ENCODE data around the gene RHCE.
"Not testable (repeated sequence)": the region's sequence is repeated elsewhere in the genome, so short reads cannot be mapped to it uniquely, and the experiment has no call there.

DNA sequence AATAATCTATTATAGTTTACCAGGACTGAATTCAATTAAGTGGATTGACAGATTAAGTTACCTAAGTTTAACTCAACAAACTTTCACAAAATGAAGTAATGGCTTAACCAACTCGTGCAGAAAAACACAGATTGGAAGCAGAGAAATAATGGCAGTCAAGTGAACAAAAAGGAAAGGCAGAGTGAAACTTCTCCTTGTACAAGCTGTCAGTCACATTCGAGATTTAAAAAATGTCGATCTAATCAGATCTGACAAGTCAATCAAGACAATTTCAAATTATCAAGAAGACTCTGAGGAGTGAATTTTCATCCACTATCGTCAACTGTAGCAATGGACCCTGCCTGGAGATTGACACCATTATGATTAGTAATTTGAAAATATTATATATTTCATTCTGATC lies 3.3 kb downstream of the RHCE start:
- TF ChIP-seq, protein P1, sequence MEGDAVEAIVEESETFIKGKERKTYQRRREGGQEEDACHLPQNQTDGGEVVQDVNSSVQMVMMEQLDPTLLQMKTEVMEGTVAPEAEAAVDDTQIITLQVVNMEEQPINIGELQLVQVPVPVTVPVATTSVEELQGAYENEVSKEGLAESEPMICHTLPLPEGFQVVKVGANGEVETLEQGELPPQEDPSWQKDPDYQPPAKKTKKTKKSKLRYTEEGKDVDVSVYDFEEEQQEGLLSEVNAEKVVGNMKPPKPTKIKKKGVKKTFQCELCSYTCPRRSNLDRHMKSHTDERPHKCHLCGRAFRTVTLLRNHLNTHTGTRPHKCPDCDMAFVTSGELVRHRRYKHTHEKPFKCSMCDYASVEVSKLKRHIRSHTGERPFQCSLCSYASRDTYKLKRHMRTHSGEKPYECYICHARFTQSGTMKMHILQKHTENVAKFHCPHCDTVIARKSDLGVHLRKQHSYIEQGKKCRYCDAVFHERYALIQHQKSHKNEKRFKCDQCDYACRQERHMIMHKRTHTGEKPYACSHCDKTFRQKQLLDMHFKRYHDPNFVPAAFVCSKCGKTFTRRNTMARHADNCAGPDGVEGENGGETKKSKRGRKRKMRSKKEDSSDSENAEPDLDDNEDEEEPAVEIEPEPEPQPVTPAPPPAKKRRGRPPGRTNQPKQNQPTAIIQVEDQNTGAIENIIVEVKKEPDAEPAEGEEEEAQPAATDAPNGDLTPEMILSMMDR (conservative IDR thresholded peaks at IDR 0.05; ENCODE audit: low read depth in 2 of 2), result not testable (repeated sequence)
- not testable (repeated sequence) for TF ChIP-seq POLR2AphosphoS5 (IDR thresholded peaks at IDR 0.05; ENCODE audit: low read depth); EZH2 (IDR thresholded peaks at IDR 0.05; ENCODE audit: low read depth, unreplicated experiment); EZH2phosphoT487 (IDR thresholded peaks at IDR 0.05; ENCODE audit: unreplicated experiment); JUNB (IDR thresholded peaks at IDR 0.05; ENCODE audit: unreplicated experiment); NANOG (IDR thresholded peaks at IDR 0.05; ENCODE audit: borderline replicate concordance); ZNF114 (CRISPR knock-in tag; IDR thresholded peaks at IDR 0.05); CREB1 (CRISPR knock-in tag; IDR thresholded peaks at IDR 0.05; ENCODE audit: low read depth); STAT1 (IDR thresholded peaks at IDR 0.05; ENCODE audit: unreplicated experiment); ZNF331 (CRISPR knock-in tag; IDR thresholded peaks at IDR 0.05; ENCODE audit: low read depth)
- TF ChIP-seq, protein P2, sequence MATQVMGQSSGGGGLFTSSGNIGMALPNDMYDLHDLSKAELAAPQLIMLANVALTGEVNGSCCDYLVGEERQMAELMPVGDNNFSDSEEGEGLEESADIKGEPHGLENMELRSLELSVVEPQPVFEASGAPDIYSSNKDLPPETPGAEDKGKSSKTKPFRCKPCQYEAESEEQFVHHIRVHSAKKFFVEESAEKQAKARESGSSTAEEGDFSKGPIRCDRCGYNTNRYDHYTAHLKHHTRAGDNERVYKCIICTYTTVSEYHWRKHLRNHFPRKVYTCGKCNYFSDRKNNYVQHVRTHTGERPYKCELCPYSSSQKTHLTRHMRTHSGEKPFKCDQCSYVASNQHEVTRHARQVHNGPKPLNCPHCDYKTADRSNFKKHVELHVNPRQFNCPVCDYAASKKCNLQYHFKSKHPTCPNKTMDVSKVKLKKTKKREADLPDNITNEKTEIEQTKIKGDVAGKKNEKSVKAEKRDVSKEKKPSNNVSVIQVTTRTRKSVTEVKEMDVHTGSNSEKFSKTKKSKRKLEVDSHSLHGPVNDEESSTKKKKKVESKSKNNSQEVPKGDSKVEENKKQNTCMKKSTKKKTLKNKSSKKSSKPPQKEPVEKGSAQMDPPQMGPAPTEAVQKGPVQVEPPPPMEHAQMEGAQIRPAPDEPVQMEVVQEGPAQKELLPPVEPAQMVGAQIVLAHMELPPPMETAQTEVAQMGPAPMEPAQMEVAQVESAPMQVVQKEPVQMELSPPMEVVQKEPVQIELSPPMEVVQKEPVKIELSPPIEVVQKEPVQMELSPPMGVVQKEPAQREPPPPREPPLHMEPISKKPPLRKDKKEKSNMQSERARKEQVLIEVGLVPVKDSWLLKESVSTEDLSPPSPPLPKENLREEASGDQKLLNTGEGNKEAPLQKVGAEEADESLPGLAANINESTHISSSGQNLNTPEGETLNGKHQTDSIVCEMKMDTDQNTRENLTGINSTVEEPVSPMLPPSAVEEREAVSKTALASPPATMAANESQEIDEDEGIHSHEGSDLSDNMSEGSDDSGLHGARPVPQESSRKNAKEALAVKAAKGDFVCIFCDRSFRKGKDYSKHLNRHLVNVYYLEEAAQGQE (IDR thresholded peaks at IDR 0.05; ENCODE audit: unreplicated experiment), result not testable (repeated sequence)
- TF ChIP-seq, protein P3, sequence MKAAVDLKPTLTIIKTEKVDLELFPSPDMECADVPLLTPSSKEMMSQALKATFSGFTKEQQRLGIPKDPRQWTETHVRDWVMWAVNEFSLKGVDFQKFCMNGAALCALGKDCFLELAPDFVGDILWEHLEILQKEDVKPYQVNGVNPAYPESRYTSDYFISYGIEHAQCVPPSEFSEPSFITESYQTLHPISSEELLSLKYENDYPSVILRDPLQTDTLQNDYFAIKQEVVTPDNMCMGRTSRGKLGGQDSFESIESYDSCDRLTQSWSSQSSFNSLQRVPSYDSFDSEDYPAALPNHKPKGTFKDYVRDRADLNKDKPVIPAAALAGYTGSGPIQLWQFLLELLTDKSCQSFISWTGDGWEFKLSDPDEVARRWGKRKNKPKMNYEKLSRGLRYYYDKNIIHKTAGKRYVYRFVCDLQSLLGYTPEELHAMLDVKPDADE (IDR thresholded peaks at IDR 0.05), result not testable (repeated sequence)
